HG03439 (cell line): ENCODE results near the gene HOXA9.

Source experiments
- ATAC-seq: cut with Tn5 transposase; IDR thresholded peaks from one replicate; pipeline ENCODE4 v1.9.1; 2021; ENCODE audit warnings: mild to moderate bottlenecking, moderate library complexity; ENCODE audit not compliant: unreplicated experiment

Gene HOXA9

GRCh38 chr7:27116962-27117886 lies 48.1 kb downstream of the HOXA9 start:
- ATAC-seq, result no peak

- ATAC-seq, result no peak
Observed at GRCh38 chr7:27116031-27116961, 49.0 kb downstream of the HOXA9 start.

GRCh38 chr7:27115221-27116026 lies 49.9 kb downstream of the HOXA9 start:
- no peak for ATAC-seq

- no peak for ATAC-seq
Observed at GRCh38 chr7:27114881-27115220, 50.5 kb downstream of the HOXA9 start.

- ATAC-seq, result no peak
Observed at GRCh38 chr7:27113991-27114769, 51.2 kb downstream of the HOXA9 start.

GRCh38 chr7:27112955-27113949 lies 52.1 kb downstream of the HOXA9 start:
- no peak for ATAC-seq
